Left lung (tissue), 10 donors: Measurements from ENCODE around the gene USPL1. TPM values are rescaled to one million over a fixed set of nuclear protein-coding genes. Genes with fewer than 3 reads are reported as not detected.

Experiments used
- ATAC-seq: fragments of 200-7000 bp; cut with Tn5 transposase; one replicate; pipeline ENCODE4 v1.9.1; 2020; ENCODE audit warnings: moderate library complexity
- DNase-seq, 4 donors: peaks; one replicate each; pipeline ENCODE4 v3.0.0-alpha.2; 2013 to 2020
- H3K27ac ChIP-seq, 2 donors: fragments of 200-600 bp; sonication (generic) in 1 of 2; one replicate each; pipeline versions ENCODE4 v1.5.0 to v1.8.0; 2020 to 2021
- H3K27me3 ChIP-seq, 2 donors: fragments of 200-600 bp; sonication (generic) in 1 of 2; one replicate each; pipeline versions ENCODE4 v1.5.0 to v1.8.0; 2020 to 2021
- H3K36me3 ChIP-seq, 2 donors: fragments of 200-600 bp; sonication (generic) in 1 of 2; one replicate each; pipeline versions ENCODE4 v1.5.0 to v1.8.0; 2020 to 2021
- H3K4me1 ChIP-seq, 2 donors: fragments of 200-600 bp; one replicate each; pipeline ENCODE4 v1.8.0; 2021
- H3K4me3 ChIP-seq, 2 donors: fragments of 200-600 bp; sonication (generic) in 1 of 2; one replicate each; pipeline versions ENCODE4 v1.5.0 to v1.8.0; 2020 to 2021; ENCODE audit warnings: mild to moderate bottlenecking in 1 of 2
- H3K9me3 ChIP-seq, 2 donors: fragments of 200-600 bp; sonication (generic) in 1 of 2; one replicate each; pipeline versions ENCODE4 v1.5.0 to v1.8.0; 2020 to 2021
- intact Hi-C, 2 donors: fragments of 100-400 bp; cut with DNase I; formaldehyde crosslinking; loops; one replicate each; pipeline versions ENCODE4 v1.11.2 to v1.14.2; 2022
- polyA plus RNA-seq, 6 donors: library from polyadenylated mRNA; unstranded; fragments of 120-200 nt; gene quantifications; one replicate each; pipeline ENCODE4 v1.2.1, GENCODE V29; 2013; ENCODE audit not compliant: insufficient read length in 6 of 6
- total RNA-seq, 2 donors: library from RNA; stranded (reverse); fragmentation: NEBNext Ultra II Directional; extraction: Animal tissue kit (Norgen Biotek cat#: 25700); gene quantifications; one replicate each; pipeline ENCODE4 v1.2.1, GENCODE V29; 2021
- TF ChIP-seq, protein P1 (sequence below), 2 donors: fragments of 200-600 bp; sonication (generic) in 1 of 2; IDR thresholded peaks; one replicate each; pipeline versions ENCODE4 v1.5.0 to v1.8.0; 2021; ENCODE audit warnings: antibody characterized with exemption in 2 of 2
- donor health status: DM: no; HTN: yes; CAD: no.
- donor health status: DM: no; HTN: no; CAD: no.

USPL1 gene
- total and polyA plus RNA-seq, 8 donors, result 12.1 to 30.7 (median 27.6) TPM

DNA sequence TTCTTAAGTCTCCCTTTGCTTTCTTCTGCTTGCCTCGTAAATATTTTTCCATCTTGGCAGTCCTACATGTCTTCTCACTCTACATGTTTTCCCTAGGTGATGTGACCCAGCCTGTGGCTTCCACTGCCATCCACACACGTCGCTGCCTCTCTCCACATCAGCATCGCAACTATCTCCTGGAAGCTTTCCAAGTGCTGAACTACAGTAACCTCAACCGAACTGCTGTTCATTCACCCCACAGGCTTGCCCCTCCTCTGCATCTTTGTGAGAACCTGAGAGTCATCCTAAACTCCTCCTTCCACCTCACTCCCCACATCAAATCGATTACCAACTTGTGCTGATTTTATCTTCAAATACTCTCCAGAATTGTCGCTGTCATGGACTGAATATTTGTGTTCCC is 41.2 kb upstream of the USPL1 start:
- TF ChIP-seq, protein P1, sequence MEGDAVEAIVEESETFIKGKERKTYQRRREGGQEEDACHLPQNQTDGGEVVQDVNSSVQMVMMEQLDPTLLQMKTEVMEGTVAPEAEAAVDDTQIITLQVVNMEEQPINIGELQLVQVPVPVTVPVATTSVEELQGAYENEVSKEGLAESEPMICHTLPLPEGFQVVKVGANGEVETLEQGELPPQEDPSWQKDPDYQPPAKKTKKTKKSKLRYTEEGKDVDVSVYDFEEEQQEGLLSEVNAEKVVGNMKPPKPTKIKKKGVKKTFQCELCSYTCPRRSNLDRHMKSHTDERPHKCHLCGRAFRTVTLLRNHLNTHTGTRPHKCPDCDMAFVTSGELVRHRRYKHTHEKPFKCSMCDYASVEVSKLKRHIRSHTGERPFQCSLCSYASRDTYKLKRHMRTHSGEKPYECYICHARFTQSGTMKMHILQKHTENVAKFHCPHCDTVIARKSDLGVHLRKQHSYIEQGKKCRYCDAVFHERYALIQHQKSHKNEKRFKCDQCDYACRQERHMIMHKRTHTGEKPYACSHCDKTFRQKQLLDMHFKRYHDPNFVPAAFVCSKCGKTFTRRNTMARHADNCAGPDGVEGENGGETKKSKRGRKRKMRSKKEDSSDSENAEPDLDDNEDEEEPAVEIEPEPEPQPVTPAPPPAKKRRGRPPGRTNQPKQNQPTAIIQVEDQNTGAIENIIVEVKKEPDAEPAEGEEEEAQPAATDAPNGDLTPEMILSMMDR (IDR thresholded peaks at IDR 0.05), result no peak
- Histone ChIP-seq H3K4me3 (no peak overlapping the region), H3K27me3 (no peaks in the 10 kb centered on the region), H3K4me1 (peaks cover 0 to 28% of the 10 kb centered on the region in 2 donors), H3K9me3 (no peaks in the 10 kb centered on the region), H3K36me3 (no peaks in the 10 kb centered on the region), H3K27ac (no peak overlapping the region)
- peak in 1 of 4 donors; percentile 24 for DNase-seq
- no peak for ATAC-seq
- intact Hi-C loops, result no loop called here

DNA sequence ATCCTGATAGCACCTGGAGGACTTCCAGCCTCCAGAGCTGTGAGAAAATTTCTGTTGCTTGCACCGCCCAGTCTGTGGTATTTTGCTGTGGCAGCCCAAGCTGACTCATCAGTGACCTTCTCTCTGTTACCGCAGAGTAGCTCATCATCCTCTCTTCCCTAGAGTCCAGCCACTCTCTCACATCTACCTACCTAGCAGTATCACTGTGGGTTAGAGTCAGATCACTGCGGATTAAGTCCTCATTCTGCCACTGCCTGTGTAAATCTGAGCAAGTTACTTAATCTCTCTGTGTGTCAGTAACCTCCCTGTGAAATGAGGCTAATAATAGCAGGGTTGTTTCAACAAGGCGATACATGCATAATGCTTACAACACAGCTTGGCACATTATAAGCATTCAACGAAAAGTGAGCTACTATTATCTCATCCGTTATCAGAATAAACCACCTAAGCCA is 40.3 kb upstream of the USPL1 start:
- intact Hi-C loops, result no loop called here
- TF ChIP-seq, protein P1 (IDR thresholded peaks at IDR 0.05), result no peak
- ATAC-seq (peak; percentile 71), DNase-seq (peak in 1 of 4 donors; percentile 45)
- Histone ChIP-seq H3K27me3 (no peaks in the 10 kb centered on the region), H3K4me1 (peaks cover 0 to 22% of the 10 kb centered on the region in 2 donors), H3K27ac (no peak overlapping the region), H3K9me3 (no peaks in the 10 kb centered on the region), H3K36me3 (no peaks in the 10 kb centered on the region), H3K4me3 (no peak overlapping the region)

DNA sequence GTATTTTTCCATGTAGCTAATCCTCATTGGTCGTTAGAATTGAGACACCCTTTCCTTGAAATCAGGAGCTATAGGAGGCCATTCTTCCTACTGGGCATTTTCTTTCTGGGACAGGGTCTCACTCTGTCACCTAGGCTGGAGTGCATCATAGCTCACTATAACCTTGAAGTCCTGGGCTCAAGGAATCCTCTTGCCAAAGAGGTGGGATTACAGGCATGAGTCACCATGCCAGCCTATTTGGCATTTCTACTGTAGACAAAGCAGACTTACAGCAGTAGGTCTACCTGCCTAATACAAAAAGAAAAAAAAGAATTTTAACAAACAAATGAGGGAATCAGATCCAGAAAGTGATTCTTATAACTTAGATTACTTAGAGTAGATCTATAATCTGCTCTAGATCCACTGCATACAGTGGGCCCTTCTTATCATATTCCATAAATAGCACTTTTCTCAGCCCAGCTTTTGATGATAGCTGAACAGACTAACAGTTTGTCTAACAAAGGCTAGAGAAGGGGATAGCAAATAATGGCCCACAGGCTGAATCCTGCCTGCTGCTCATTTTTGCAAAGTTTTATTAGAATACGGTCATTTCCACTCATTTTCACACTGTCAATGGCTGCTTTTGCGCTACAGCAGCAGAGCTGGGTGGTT is 36.7 kb upstream of the USPL1 start:
- no peaks in the 10 kb centered on the region for H3K27me3 ChIP-seq
- peaks cover 0 to 15% of the 10 kb centered on the region in 2 donors for H3K4me1 ChIP-seq
- no peaks in the 10 kb centered on the region for H3K36me3 ChIP-seq
- intact Hi-C loops, result no loop called here
- TF ChIP-seq, protein P1 (IDR thresholded peaks at IDR 0.05), result no peak
- no peaks in the 10 kb centered on the region for H3K9me3 ChIP-seq
- ATAC-seq (no peak), DNase-seq (no peak)
- H3K4me3 ChIP-seq, result no peak overlapping the region
- H3K27ac ChIP-seq, result no peak overlapping the region

DNA sequence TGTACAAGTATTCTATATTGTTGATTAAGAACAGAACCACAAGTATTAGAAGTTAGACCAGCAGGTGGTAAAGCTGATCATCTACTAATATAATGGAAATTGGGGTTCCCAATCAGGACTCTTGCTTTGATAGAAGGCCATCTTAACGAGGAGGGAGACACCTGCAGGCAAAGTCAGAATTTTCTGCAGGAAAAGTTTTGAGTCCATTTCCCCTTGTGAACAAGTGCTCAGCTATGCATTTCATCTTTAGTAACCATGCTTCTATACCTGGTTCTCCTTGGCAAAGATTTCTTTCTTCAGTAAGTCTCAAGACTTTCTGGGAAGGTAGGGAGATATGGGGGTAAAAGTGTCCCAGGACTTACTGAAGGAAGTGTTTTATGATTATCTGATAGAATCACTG is 36.1 kb upstream of the USPL1 start:
- TF ChIP-seq, protein P1 (IDR thresholded peaks at IDR 0.05), result no peak
- no peak overlapping the region for H3K27ac ChIP-seq
- no peaks in the 10 kb centered on the region for H3K9me3 ChIP-seq
- peaks cover 0 to 15% of the 10 kb centered on the region in 2 donors for H3K4me1 ChIP-seq
- ATAC-seq, result no peak
- no peak for DNase-seq
- no peak overlapping the region for H3K4me3 ChIP-seq
- H3K36me3 ChIP-seq, result no peaks in the 10 kb centered on the region
- intact Hi-C loops, result no loop called here
- H3K27me3 ChIP-seq, result no peaks in the 10 kb centered on the region

DNA sequence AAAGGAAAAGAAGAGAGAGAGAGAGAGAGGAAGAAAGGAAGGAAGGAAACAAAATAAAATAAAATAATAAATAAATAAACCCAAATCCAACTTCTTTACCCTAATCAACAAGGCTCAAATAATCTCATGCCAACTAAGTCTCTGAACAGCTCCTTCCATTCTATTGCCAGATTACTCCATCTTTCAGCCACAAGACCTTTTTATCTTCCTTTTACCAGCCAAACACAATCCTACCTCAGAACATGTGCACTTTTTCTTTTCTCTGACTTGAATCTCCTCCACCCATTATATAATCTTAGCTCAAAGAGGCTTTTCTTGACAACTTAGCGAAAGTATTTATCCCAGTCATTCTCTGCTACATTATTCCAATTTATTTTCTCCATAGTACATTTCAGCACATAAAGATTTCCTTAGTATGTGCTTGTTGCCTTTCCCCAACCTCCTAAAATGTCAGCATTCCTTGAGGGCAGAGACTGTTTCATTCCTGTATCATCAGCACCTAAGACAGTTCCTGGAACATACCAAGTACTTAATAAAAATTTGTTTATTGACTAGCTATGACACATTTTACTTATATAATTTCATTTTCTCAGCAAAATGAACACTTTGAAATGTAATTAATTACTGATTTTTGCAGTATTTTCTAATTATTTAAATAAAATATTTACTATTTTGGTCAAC is 33.5 kb upstream of the USPL1 start:
- TF ChIP-seq, protein P1 (IDR thresholded peaks at IDR 0.05), result no peak
- ATAC-seq (no peak), DNase-seq (no peak)
- intact Hi-C loops, result no loop called here
- no peaks in the 10 kb centered on the region for H3K27me3 ChIP-seq
- no peaks in the 10 kb centered on the region for H3K9me3 ChIP-seq
- no peaks in the 10 kb centered on the region for H3K36me3 ChIP-seq
- no peaks in the 10 kb centered on the region for H3K4me1 ChIP-seq
- no peak overlapping the region for H3K4me3 ChIP-seq
- H3K27ac ChIP-seq, result no peak overlapping the region
